Lung (tissue), 12 donors: Measurements from ENCODE around the gene PRKCQ. TPM values are rescaled to one million over a fixed set of nuclear protein-coding genes. Genes with fewer than 3 reads are reported as not detected.
A peak's percentile ranks its signal among the peaks of the same experiment; 100 is the strongest.

Source experiments
- ATAC-seq: fragments of 200-7000 bp; cut with Tn5 transposase; one replicate; pipeline ENCODE4 v1.9.1; 2020; ENCODE audit warnings: moderate number of reproducible peaks; ENCODE audit not compliant: insufficient read depth, low FRiP score
- DNase-seq, 3 donors: peaks; one replicate each; pipeline ENCODE4 v3.0.0-alpha.2; 2013 to 2017
- H3K27ac ChIP-seq, 2 donors: one replicate each; pipeline ENCODE4 v1.5.1; 2013; ENCODE audit warnings: mild to moderate bottlenecking in 2 of 2, moderate library complexity in 2 of 2, control low read depth in 1 of 2, inconsistent platforms in 1 of 2, low read depth in 1 of 2, low read length in 1 of 2
- H3K27me3 ChIP-seq, 3 donors: one replicate each; pipeline ENCODE4 v1.5.1; 2013; ENCODE audit warnings: low read length in 2 of 3; ENCODE audit not compliant: control insufficient read depth in 3 of 3, insufficient read depth in 3 of 3
- H3K36me3 ChIP-seq, 4 donors: one replicate each; pipeline ENCODE4 v1.5.1; 2013; ENCODE audit warnings: low read length in 4 of 4, mild to moderate bottlenecking in 1 of 4, moderate library complexity in 1 of 4; ENCODE audit not compliant: control insufficient read depth in 4 of 4, insufficient read depth in 4 of 4
- H3K4me1 ChIP-seq, 5 donors: one replicate each; pipeline ENCODE4 v1.5.1; 2013; ENCODE audit warnings: low read length in 5 of 5, mild to moderate bottlenecking in 2 of 5, moderate library complexity in 1 of 5; ENCODE audit not compliant: control insufficient read depth in 5 of 5, insufficient read depth in 5 of 5
- H3K4me3 ChIP-seq: one replicate; pipeline ENCODE4 v1.5.1; 2013; ENCODE audit warnings: mild to moderate bottlenecking, control low read depth, moderate library complexity
- H3K9ac ChIP-seq, 2 donors: one replicate each; pipeline ENCODE4 v1.5.1; 2013; ENCODE audit warnings: low read length in 2 of 2, control low read depth in 1 of 2; ENCODE audit not compliant: insufficient read depth in 1 of 2
- H3K9me3 ChIP-seq, 4 donors: one replicate each; pipeline ENCODE4 v1.5.1; 2013; ENCODE audit warnings: low read length in 3 of 4, mild to moderate bottlenecking in 1 of 4, moderate library complexity in 1 of 4; ENCODE audit not compliant: control insufficient read depth in 4 of 4, insufficient read depth in 3 of 4
- whole genome bisulfite sequencing, 2 donors: extraction: QIAGEN DNeasy Blood & Tissue Kit; methylation state at CpG; one replicate each; pipeline ENCODE4 v1.1.7; 2013; 5-methylcytosine and 5-hydroxymethylcytosine counted together
- polyA plus RNA-seq, 2 donors: library from polyadenylated mRNA; stranded (reverse); fragments of 200-250 nt; gene quantifications; one replicate each; pipeline ENCODE4 v1.2.1, GENCODE V29; 2013
- total RNA-seq, 2 donors: library from RNA; depleted of rRNA in 1 of 2; stranded (reverse); fragments of >200 nt in 1 of 2; gene quantifications; one replicate each; pipeline ENCODE4 v1.2.1, GENCODE V29; 2014 to 2021
- TF ChIP-seq, protein P1 (sequence below): IDR thresholded peaks from 2 replicates; pipeline ENCODE4 v1.5.1; 2012; ENCODE audit warnings: mild to moderate bottlenecking; ENCODE audit errors: control extremely low read depth, extremely low read depth
- donor health status: control.
- donor health status: control.
- donor health status: Bipolar disorder and iron deficiency.
- donor health status: healthy.
- donor health status: DM: yes; HTN: yes; CAD: no.

PRKCQ gene
- total and polyA plus RNA-seq, 4 donors = 2.8 to 9.1 (median 7.2) TPM

- Histone ChIP-seq H3K9ac (no peak overlapping the region), H3K27me3 (peaks cover 0 to 3% (median 0%) of the 10 kb centered on the region in 3 donors), H3K27ac (no peak overlapping the region), H3K4me1 (no peaks in the 10 kb centered on the region), H3K36me3 (no peaks in the 10 kb centered on the region), H3K4me3 (no peak overlapping the region), H3K9me3 (no peaks in the 10 kb centered on the region)
- WGBS, 2 donors = 64 to 65% methylated on average over 3 of the region's 3 CpGs
- TF ChIP-seq, protein P1, sequence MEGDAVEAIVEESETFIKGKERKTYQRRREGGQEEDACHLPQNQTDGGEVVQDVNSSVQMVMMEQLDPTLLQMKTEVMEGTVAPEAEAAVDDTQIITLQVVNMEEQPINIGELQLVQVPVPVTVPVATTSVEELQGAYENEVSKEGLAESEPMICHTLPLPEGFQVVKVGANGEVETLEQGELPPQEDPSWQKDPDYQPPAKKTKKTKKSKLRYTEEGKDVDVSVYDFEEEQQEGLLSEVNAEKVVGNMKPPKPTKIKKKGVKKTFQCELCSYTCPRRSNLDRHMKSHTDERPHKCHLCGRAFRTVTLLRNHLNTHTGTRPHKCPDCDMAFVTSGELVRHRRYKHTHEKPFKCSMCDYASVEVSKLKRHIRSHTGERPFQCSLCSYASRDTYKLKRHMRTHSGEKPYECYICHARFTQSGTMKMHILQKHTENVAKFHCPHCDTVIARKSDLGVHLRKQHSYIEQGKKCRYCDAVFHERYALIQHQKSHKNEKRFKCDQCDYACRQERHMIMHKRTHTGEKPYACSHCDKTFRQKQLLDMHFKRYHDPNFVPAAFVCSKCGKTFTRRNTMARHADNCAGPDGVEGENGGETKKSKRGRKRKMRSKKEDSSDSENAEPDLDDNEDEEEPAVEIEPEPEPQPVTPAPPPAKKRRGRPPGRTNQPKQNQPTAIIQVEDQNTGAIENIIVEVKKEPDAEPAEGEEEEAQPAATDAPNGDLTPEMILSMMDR = peak; percentile 53
- DNase-seq = peak in 2 of 3 donors; percentile 77 to 79
- peak; percentile 66 for ATAC-seq
These were observed 163.1 kb downstream of the PRKCQ start for GRCh38 chr10:6416892-6417512.

GRCh38 chr10:6411436-6411835 lies 168.6 kb downstream of the PRKCQ start:
- ATAC-seq = no peak
- 39 to 60% methylated on average over 3 of the region's 3 CpGs for WGBS, 2 donors
- H3K27ac ChIP-seq = no peak overlapping the region
- no peaks in the 10 kb centered on the region for H3K36me3 ChIP-seq
- H3K9ac ChIP-seq = no peak overlapping the region
- peaks cover 0 to 3% (median 0%) of the 10 kb centered on the region in 4 donors for H3K9me3 ChIP-seq
- H3K4me3 ChIP-seq = no peak overlapping the region
- no peaks in the 10 kb centered on the region for H3K27me3 ChIP-seq
- peak; percentile 24 to 60 (median 49) for DNase-seq
- H3K4me1 ChIP-seq = peaks cover 0 to 27% (median 0%) of the 10 kb centered on the region in 5 donors
- TF ChIP-seq, protein P1 = no peak

- H3K27ac ChIP-seq = no peak overlapping the region
- no peak for ATAC-seq
- H3K27me3 ChIP-seq = no peaks in the 10 kb centered on the region
- 90 to 95% methylated on average over 14 to 15 of the region's 15 CpGs for WGBS, 2 donors
- no peak for DNase-seq
- H3K4me1 ChIP-seq = peaks cover 0 to 27% (median 0%) of the 10 kb centered on the region in 5 donors
- no peaks in the 10 kb centered on the region for H3K36me3 ChIP-seq
- H3K9ac ChIP-seq = no peak overlapping the region
- H3K9me3 ChIP-seq = peaks cover 0 to 3% (median 0%) of the 10 kb centered on the region in 4 donors
- no peak overlapping the region for H3K4me3 ChIP-seq
- TF ChIP-seq, protein P1 = no peak
These were observed 169.2 kb downstream of the PRKCQ start for GRCh38 chr10:6410830-6411229.
